ENCODE data around the gene MAGI2.

Gene MAGI2

GRCh38 chr7:79359827-79360226 is 93.6 kb downstream of the MAGI2 start:
- DNase-seq: no peak

DNA sequence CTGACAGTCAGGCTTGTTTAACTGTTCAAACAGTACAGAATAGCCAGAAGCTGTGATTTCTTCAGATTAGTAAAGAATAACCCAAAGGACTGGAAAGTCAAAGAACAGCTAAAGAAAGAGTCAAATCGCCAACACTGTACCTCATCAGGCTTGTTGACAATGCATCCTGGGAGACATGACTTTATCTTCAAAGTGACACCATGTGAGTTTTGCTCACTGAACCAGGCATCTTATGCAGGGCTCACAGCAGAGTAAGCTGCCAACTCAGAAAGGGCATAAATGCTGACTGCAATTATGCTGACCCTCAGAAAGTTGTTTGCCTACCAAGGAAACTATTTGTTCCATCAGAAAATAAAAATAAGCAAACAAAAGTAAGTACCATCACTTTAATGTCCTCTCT is 96.4 kb downstream of the MAGI2 start:
- no peak for DNase-seq

- DNase-seq: no peak
Observed at GRCh38 chr7:79353720-79354468, 99.6 kb downstream of the MAGI2 start.

DNA sequence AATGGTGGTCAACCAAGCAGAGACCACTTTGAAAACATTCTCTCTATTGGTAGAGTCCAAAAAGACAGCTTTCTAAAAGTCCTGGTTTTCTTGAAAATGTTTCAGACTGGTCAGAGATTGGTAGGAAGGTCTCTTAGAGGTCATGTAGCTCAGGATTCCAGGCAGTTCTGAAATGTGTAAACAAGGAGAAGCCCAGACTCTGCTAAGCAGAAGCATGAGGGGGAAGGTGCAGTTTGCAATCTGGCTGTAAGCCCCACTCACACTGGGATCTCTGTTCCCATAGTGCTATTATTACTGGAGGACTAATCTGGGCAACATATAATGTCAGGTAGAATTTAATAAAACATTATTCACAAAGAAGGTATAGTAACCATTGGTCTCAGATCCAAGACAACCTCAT is 101.1 kb downstream of the MAGI2 start:
- no peak for DNase-seq

DNA sequence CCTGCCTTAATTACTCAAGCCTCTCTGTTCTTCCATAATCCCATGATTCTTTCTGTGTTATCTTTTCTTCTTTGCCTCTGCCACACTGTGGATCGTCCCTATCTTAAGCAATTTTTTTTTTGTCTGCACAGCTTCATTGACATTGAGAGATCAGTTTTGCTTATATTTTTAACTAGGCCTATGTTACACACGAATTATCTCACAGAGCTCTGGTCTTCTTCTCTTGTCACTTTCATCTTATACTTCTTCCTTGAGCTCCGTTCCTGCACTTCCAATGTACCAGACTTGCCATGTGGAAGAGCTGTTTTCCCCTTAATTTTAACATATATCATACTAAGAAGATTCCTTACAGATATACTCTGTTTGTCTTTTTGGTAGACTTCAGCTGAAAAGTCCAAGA is 106.1 kb downstream of the MAGI2 start:
- DNase-seq: no peak

GRCh38 chr7:79341902-79342301 is 111.6 kb downstream of the MAGI2 start:
- no peak for DNase-seq

DNA sequence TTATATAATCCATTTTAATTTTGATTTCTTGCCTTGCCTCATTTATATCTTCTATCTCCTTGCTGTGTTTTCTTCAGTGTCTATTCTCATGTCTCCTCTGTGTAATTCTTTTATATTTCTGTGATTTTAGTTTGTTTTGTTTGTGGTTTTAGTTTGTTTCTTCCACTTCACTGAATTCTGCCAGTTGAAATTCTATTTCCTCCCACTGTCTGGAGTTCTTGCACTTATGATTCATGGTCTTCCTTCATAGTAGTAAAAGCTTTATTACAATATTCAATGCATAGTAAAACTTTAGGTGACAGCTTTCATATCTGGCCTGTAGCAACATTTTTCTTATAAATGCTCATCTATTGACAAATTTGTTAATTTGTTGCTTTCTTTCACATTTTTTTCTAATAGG is 113.3 kb downstream of the MAGI2 start:
- no peak for DNase-seq

DNA sequence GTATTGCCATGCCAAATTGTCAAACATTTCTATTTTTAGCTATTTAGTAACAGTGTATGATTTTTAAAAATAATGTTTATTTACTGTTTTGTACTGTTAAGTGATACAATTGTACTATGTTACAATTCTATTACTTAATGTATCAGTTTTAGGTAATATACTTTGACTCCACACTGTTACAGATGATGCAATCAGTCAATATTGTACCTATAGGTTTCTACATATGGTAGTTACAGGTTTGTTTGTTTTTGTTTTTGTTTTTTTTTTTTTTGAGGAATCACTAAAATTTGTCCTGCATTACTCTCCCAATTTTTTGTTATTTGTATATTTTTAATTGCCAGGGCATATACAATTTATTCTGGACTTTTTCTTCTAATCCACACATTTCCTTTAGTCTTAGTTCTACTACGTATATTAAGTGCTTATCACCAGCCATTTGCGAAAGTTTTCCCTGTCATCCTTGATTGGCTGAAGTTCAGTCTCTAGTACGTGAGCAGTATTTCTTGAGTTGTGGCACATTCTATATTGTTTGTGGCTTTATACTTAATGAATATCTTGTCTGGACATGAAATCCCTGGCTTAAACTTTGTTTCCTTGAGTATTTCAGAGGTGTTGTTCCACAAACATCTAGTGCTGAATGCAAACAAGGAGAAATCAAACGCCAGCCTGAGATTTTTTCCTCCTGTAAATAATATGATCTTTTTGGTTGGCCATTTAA is 114.1 kb downstream of the MAGI2 start:
- no peak for DNase-seq

- DNase-seq: no peak
Observed at GRCh38 chr7:79337717-79338116, 115.8 kb downstream of the MAGI2 start.

GRCh38 chr7:79334841-79335240 is 118.6 kb downstream of the MAGI2 start:
- DNase-seq: no peak

DNA sequence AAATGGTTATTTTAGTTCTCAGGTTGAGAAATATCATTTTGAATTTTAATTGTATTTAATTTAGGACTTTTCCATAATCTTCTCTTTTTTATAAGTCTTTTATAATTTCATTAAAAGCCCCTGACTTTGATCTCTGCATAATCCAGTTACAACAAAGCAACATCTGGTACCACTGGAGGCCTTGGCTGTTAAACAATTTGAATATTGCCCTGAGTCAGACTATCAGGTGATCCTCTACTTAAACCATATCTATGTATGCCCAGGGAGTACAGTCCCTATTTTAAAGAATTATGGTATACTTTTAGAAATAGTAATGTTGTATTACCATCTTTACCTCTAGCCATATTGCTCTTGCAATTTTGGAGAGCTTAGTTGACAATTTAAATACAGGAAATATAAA is 119.1 kb downstream of the MAGI2 start:
- DNase-seq: no peak

- DNase-seq: no peak
Observed at GRCh38 chr7:79332091-79332490, 121.4 kb downstream of the MAGI2 start.

GRCh38 chr7:79329464-79329863 is 124.0 kb downstream of the MAGI2 start:
- DNase-seq: no peak

GRCh38 chr7:79320741-79321473 is 132.6 kb downstream of the MAGI2 start:
- no peak for DNase-seq

DNA sequence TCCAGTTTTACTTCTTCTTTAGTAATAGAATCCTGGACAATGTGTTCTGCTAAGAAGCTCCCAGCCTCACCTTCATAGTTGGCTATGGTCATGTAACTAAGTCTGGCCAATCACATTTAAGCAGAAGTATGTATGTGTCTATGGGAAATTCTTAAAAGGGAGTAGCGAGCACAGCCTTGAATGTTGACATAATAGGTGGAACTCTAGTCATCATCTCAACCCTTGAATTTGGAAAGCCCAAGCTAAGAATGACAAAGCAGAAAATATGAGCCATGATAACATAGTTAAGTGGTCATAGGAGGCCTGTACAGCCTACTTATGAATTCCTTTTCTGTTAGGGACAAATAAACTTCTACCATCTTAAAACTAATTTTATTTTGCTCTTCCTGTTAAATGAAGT is 134.1 kb downstream of the MAGI2 start:
- no peak for DNase-seq

- no peak for DNase-seq
Observed at GRCh38 chr7:79317728-79318127, 135.7 kb downstream of the MAGI2 start.

DNA sequence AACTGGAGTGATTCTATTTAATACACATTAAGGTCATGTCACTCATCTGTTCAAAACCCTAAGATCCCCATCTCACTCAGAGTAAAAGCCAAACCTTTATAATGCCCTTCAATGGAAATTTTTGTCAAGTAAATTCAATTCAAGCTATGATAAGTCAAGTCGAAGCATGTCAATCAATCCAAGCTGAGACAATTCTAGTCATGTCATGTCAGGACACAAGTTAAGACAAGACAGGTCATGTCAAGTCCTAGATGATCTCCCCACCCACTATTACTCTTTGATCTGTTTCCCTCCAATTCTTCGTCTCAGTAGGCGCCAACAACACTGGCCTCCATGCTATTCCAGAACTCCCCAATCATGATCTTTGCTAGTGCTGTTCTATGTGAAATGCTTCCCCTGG is 141.4 kb downstream of the MAGI2 start:
- no peak for DNase-seq

GRCh38 chr7:79308192-79308591 is 145.3 kb downstream of the MAGI2 start:
- no peak for DNase-seq

DNA sequence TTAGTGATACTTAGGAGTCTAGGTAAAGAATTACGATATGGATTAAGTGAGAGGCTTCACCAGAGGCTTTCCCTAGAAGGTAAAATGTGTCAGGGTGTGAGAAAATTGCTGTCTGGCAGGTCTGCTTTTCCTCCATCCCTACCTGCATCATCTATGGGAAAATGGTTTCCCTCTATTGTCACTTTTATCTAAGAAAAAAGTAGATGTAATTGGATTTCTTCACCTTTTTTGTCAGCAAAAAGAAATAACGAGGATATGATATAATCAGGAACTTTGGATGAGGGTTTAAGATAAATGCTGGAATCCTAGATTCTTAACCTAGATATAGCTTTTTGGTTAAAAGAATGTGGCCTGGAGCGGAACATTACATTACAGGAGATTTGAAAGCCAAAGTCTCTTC is 146.1 kb downstream of the MAGI2 start:
- DNase-seq: no peak

GRCh38 chr7:79304711-79305110 is 148.8 kb downstream of the MAGI2 start:
- no peak for DNase-seq

DNA sequence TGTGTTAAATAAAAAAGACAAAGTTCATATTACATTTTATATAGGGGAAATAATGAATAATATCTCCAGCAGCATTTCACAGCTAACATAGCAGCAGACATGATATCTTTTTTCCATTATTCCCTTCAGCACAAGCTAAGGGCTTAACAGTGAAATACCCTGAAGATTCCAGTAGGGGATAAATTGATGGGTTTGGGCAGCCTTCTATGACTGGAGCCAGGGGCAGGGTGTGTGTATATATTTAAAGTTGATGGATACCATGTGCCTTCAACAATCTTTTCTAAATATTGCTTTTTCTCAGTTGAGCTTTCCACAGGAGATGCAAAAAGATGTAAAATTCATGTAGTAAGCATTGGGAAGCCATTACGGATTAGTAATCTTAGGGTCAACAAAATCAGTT is 151.2 kb downstream of the MAGI2 start:
- no peak for DNase-seq

DNA sequence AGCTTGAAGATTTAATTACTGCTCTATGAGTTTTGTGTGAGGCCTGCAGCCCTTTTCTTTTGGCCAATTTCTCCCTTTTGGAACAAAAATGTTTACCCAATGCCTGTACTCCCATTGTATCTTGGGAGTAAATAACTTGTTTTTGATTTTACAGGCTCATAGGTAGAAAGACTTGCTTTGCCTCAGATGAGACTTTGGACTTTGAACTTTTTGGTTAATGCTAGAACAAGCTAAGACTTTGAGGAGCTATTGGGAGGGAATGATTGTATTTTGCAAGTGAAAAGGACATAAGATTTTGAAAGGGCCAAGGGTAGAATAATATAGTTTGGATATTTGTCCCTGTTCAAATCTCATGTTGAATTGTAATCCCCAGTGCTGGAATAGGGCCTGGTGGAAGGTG is 152.0 kb downstream of the MAGI2 start:
- no peak for DNase-seq

DNA sequence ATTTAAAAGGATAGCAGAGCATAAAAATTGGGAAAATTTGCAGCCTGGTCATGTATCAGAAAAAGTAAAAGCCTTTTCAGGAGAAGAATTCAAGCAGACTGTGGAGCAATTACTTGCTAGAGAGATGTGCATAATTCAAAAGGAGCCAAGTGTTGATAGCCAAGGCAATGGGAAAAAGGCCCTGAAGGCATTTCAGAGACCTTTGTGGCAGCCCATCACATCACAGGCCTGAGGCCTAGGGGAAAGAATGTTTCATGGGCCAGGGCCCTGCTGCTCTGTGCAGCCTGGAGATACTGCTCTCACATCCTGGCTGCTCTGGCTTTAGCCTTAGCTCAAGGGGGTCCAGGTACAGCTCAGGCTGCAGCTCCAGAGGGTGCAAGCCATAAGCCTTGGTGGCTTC is 152.9 kb downstream of the MAGI2 start:
- DNase-seq: no peak

- DNase-seq: no peak
Observed at GRCh38 chr7:79298145-79298760, 155.2 kb downstream of the MAGI2 start.
